ENCODE data around the gene METTL25B.
"Not testable (repeated sequence)": the region's sequence is repeated elsewhere in the genome, so short reads cannot be mapped to it uniquely, and the experiment has no call there.

The METTL25B gene

GRCh38 chr1:156751757-156752481 is 23.6 kb downstream of the METTL25B start:
- TF ChIP-seq CTCF (conservative IDR thresholded peaks at IDR 0.05): no peak
- peak overlapping the region; percentile 97 for H3K27ac ChIP-seq

- no peak for TF ChIP-seq CTCF (conservative IDR thresholded peaks at IDR 0.05)
- H3K27ac ChIP-seq: peak overlapping the region; percentile 97
Observed at GRCh38 chr1:156752843-156753482, 24.7 kb downstream of the METTL25B start.

- no peak overlapping the region for H3K27ac ChIP-seq
- no peak for TF ChIP-seq CTCF (conservative IDR thresholded peaks at IDR 0.05)
Observed at GRCh38 chr1:156754219-156754618, 25.9 kb downstream of the METTL25B start.

- no peak overlapping the region for H3K27ac ChIP-seq
- TF ChIP-seq CTCF (conservative IDR thresholded peaks at IDR 0.05): no peak
Observed at GRCh38 chr1:156755527-156755950, 27.3 kb downstream of the METTL25B start.

GRCh38 chr1:156756355-156756754 is 28.1 kb downstream of the METTL25B start:
- no peak for TF ChIP-seq CTCF (conservative IDR thresholded peaks at IDR 0.05)
- no peak overlapping the region for H3K27ac ChIP-seq

GRCh38 chr1:156757572-156758253 is 29.4 kb downstream of the METTL25B start:
- H3K27ac ChIP-seq: not testable (repeated sequence)

GRCh38 chr1:156760092-156760795 is 32.0 kb downstream of the METTL25B start:
- TF ChIP-seq CTCF (conservative IDR thresholded peaks at IDR 0.05): no peak
- no peak overlapping the region for H3K27ac ChIP-seq

Measured in VCaP (cell line).